ENCODE measurements around the gene RARA.
A peak's percentile ranks its signal among the peaks of the same experiment; 100 is the strongest.

Gene RARA

GRCh38 chr17:40306395-40306794 lies 2.6 kb upstream of the RARA start:
- Histone ChIP-seq H3K4me1 (ENCODE audit: insufficient read depth, low read length, poor library complexity, severe bottlenecking) (peaks cover 68% of the 10 kb centered on the region), H3K4me3 (ENCODE audit: low read length, poor library complexity, severe bottlenecking) (peak overlapping the region; percentile 57)

GRCh38 chr17:40307001-40307730 lies 1.8 kb upstream of the RARA start:
- H3K4me3 ChIP-seq (ENCODE audit: low read length, poor library complexity, severe bottlenecking), result peak overlapping the region; percentile 57
- H3K9me2 ChIP-seq (replicated peaks; ENCODE audit: low read depth, low read length), result no peaks in the 10 kb centered on the region
- no peak for TF ChIP-seq EZH2phosphoT487 (IDR thresholded peaks at IDR 0.05; ENCODE audit: borderline replicate concordance)
- TF ChIP-seq, protein P1, sequence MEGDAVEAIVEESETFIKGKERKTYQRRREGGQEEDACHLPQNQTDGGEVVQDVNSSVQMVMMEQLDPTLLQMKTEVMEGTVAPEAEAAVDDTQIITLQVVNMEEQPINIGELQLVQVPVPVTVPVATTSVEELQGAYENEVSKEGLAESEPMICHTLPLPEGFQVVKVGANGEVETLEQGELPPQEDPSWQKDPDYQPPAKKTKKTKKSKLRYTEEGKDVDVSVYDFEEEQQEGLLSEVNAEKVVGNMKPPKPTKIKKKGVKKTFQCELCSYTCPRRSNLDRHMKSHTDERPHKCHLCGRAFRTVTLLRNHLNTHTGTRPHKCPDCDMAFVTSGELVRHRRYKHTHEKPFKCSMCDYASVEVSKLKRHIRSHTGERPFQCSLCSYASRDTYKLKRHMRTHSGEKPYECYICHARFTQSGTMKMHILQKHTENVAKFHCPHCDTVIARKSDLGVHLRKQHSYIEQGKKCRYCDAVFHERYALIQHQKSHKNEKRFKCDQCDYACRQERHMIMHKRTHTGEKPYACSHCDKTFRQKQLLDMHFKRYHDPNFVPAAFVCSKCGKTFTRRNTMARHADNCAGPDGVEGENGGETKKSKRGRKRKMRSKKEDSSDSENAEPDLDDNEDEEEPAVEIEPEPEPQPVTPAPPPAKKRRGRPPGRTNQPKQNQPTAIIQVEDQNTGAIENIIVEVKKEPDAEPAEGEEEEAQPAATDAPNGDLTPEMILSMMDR (conservative IDR thresholded peaks at IDR 0.05; ENCODE audit: low read length), result no peak
- H2AFZ ChIP-seq (ENCODE audit: low read length), result no peak overlapping the region
- H3K27me3 ChIP-seq (ENCODE audit: insufficient read depth, low read length, poor library complexity, severe bottlenecking), result no peaks in the 10 kb centered on the region
- H3K79me2 ChIP-seq (ENCODE audit: insufficient read depth, low read length), result peaks cover 13% of the 10 kb centered on the region; the same call in 1 of the 2 replicates
- H3F3A ChIP-seq (ENCODE audit: low read depth), result peaks cover 8% of the 10 kb centered on the region
- no peaks in the 10 kb centered on the region for H3K9me3 ChIP-seq (ENCODE audit: insufficient read depth, low read depth, low read length)
- H3K36me3 ChIP-seq (ENCODE audit: insufficient read depth, low read length), result peaks cover 8% of the 10 kb centered on the region; the same call in 1 of the 2 replicates
- no peaks in the 10 kb centered on the region for H4K20me1 ChIP-seq (ENCODE audit: insufficient read depth, low read length, poor library complexity, severe bottlenecking)
- peak overlapping the region; percentile 76 for H3K9ac ChIP-seq (ENCODE audit: low read depth, low read length, poor library complexity, severe bottlenecking)
- peak overlapping the region; percentile 77 for H3K4me2 ChIP-seq (ENCODE audit: low read depth, low read length, poor library complexity, severe bottlenecking)
- H3K4me1 ChIP-seq (ENCODE audit: insufficient read depth, low read length, poor library complexity, severe bottlenecking), result peaks cover 76% of the 10 kb centered on the region

More at GRCh38 chr17:40306395-40306794, 2.6 kb upstream of the RARA start:
- no peaks in the 10 kb centered on the region for H4K20me1 ChIP-seq (ENCODE audit: insufficient read depth, low read length, poor library complexity, severe bottlenecking)
- H3K9ac ChIP-seq (ENCODE audit: low read depth, low read length, poor library complexity, severe bottlenecking), result peak overlapping the region; percentile 76
- no peaks in the 10 kb centered on the region for H3K9me3 ChIP-seq (ENCODE audit: insufficient read depth, low read depth, low read length)
- peaks cover 15% of the 10 kb centered on the region; the same call in 1 of the 2 replicates for H3K36me3 ChIP-seq (ENCODE audit: insufficient read depth, low read length)
- peaks cover 8% of the 10 kb centered on the region for H3F3A ChIP-seq (ENCODE audit: low read depth)
- no peaks in the 10 kb centered on the region for H3K27me3 ChIP-seq (ENCODE audit: insufficient read depth, low read length, poor library complexity, severe bottlenecking)
- H3K79me2 ChIP-seq (ENCODE audit: insufficient read depth, low read length), result peaks cover 13% of the 10 kb centered on the region; the same call in 1 of the 2 replicates
- no peak overlapping the region for H2AFZ ChIP-seq (ENCODE audit: low read length)
- H3K9me2 ChIP-seq (replicated peaks; ENCODE audit: low read depth, low read length), result no peaks in the 10 kb centered on the region
- peak overlapping the region; percentile 77 for H3K4me2 ChIP-seq (ENCODE audit: low read depth, low read length, poor library complexity, severe bottlenecking)
- TF ChIP-seq EZH2phosphoT487 (IDR thresholded peaks at IDR 0.05; ENCODE audit: borderline replicate concordance), result no peak
- TF ChIP-seq, protein P1 (conservative IDR thresholded peaks at IDR 0.05; ENCODE audit: low read length), result no peak

DNA sequence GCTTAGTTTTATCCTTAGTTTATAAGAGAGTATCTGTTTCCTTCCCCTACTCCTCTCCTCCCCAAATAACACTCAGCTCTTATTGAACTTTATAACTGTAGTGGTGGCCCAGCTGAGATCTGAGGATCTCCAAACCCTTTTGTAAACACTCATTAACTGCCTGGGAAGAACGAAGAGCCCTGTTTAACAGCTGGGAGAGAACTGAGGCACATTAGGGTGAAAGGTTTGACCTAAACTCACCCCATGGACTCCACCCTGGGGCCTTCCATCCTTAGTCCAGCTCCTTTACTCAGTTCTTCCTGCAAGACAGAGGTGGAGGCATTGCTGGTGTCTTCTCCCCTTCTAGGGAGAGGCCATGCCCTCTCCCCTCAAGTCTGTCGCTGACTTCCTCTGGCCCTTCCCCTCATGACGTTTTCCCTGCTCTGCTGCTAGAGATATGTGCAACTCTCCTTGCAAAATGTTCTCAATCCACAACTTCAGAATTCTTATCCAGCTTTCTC lies 1.2 kb upstream of the RARA start:
- Histone ChIP-seq H3F3A (ENCODE audit: low read depth) (peaks cover 8% of the 10 kb centered on the region), H3K9ac (ENCODE audit: low read depth, low read length, poor library complexity, severe bottlenecking) (peak overlapping the region; percentile 76), H3K79me2 (ENCODE audit: insufficient read depth, low read length) (peaks cover 13% of the 10 kb centered on the region; the same call in 1 of the 2 replicates), H2AFZ (ENCODE audit: low read length) (no peak overlapping the region), H3K9me3 (ENCODE audit: insufficient read depth, low read depth, low read length) (no peaks in the 10 kb centered on the region), H3K9me2 (replicated peaks; ENCODE audit: low read depth, low read length) (no peaks in the 10 kb centered on the region), H3K27me3 (ENCODE audit: insufficient read depth, low read length, poor library complexity, severe bottlenecking) (no peaks in the 10 kb centered on the region), H3K4me3 (ENCODE audit: low read length, poor library complexity, severe bottlenecking) (peak overlapping the region; percentile 57), H3K36me3 (ENCODE audit: insufficient read depth, low read length) (peaks cover 1% of the 10 kb centered on the region; the same call in 1 of the 2 replicates), H3K4me2 (ENCODE audit: low read depth, low read length, poor library complexity, severe bottlenecking) (peak overlapping the region; percentile 77), H4K20me1 (ENCODE audit: insufficient read depth, low read length, poor library complexity, severe bottlenecking) (no peaks in the 10 kb centered on the region), H3K4me1 (ENCODE audit: insufficient read depth, low read length, poor library complexity, severe bottlenecking) (peaks cover 82% of the 10 kb centered on the region)
- TF ChIP-seq, protein P1 (conservative IDR thresholded peaks at IDR 0.05; ENCODE audit: low read length), result no peak
- TF ChIP-seq EZH2phosphoT487 (IDR thresholded peaks at IDR 0.05; ENCODE audit: borderline replicate concordance), result no peak
